HEK293 (cell line): ENCODE measurements around the gene ANKH.

Experiments
- CTCF ChIA-PET: fragments of 350-600 bp; formaldehyde crosslinking; extraction: SDS; loops from one replicate; lab custom pipeline; 2021; ENCODE audit warnings: antibody characterized with exemption; lab: Yijun Ruan, JAX
- POLR2A ChIA-PET: fragments of 300-600 bp; formaldehyde crosslinking; extraction: SDS; loops from one replicate; lab custom pipeline; 2020; ENCODE audit warnings: antibody characterized with exemption, inconsistent platforms; lab: Yijun Ruan, JAX
- H3K27ac ChIP-seq: fragments of 200-500 bp; sonication (Bioruptor generic); 2 replicates; pipeline ENCODE4 v1.5.1; 2014; ENCODE audit warnings: low read depth, low read length, control low read depth, inconsistent platforms; ENCODE audit errors: extremely low read depth
- H3K36me3 ChIP-seq, 2 experiments: fragments of 200-500 bp in 1 of 2; sonication (Bioruptor generic) in 1 of 2; 1 replicate in 1 of 2; 2 replicates in 1 of 2; pipeline ENCODE4 v1.5.1; 2014 to 2017; ENCODE audit warnings: inconsistent platforms in 2 of 2, low read length in 2 of 2; ENCODE audit not compliant: control insufficient read depth in 2 of 2, insufficient read depth in 1 of 2
- H3K4me1 ChIP-seq: fragments of 200-500 bp; sonication (Bioruptor generic); 2 replicates; pipeline ENCODE4 v1.5.1; 2014; ENCODE audit warnings: mild to moderate bottlenecking, low read length, inconsistent platforms; ENCODE audit not compliant: control insufficient read depth, insufficient read depth
- H3K4me3 ChIP-seq: 2 replicates; pipeline ENCODE4 v1.5.1; 2011; ENCODE audit warnings: low read depth, mild to moderate bottlenecking, control low read depth, low read length, moderate library complexity
- H3K9me3 ChIP-seq: fragments of 200-500 bp; sonication (Bioruptor generic); 2 replicates; pipeline ENCODE4 v1.5.1; 2014; ENCODE audit warnings: low read depth, low read length, inconsistent platforms; ENCODE audit not compliant: control insufficient read depth, insufficient read depth
- EGR2 ChIP-seq: fragments of 450-650 bp; formaldehyde crosslinking; IDR thresholded peaks from 2 replicates; pipeline ENCODE4 v1.5.1; 2016; ENCODE audit warnings: low read depth, missing biosample characterization, missing genetic modification characterization
- HIC1 ChIP-seq: fragments of 450-650 bp; formaldehyde crosslinking; IDR thresholded peaks from 2 replicates; pipeline ENCODE4 v1.5.1; 2016; ENCODE audit warnings: missing biosample characterization, missing genetic modification characterization
- OVOL3 ChIP-seq: fragments of 450-650 bp; formaldehyde crosslinking; IDR thresholded peaks from 2 replicates; pipeline ENCODE4 v1.5.1; 2016; ENCODE audit warnings: missing biosample characterization, missing genetic modification characterization
- SP3 ChIP-seq: fragments of 450-650 bp; formaldehyde crosslinking; IDR thresholded peaks from 2 replicates; pipeline ENCODE4 v1.5.1; 2016; ENCODE audit warnings: missing biosample characterization, missing genetic modification characterization
- ZBTB8A ChIP-seq: fragments of 450-650 bp; formaldehyde crosslinking; IDR thresholded peaks from 2 replicates; pipeline ENCODE4 v1.5.1; 2016; ENCODE audit warnings: missing biosample characterization, missing genetic modification characterization
- ZNF341 ChIP-seq: fragments of 450-650 bp; formaldehyde crosslinking; IDR thresholded peaks from 2 replicates; pipeline ENCODE4; 2016; ENCODE audit warnings: low read depth, missing biosample characterization, missing genetic modification characterization
- ZNF350 ChIP-seq: fragments of 450-650 bp; formaldehyde crosslinking; IDR thresholded peaks from 2 replicates; pipeline ENCODE4 v1.5.0; 2017; ENCODE audit warnings: missing biosample characterization, mild to moderate bottlenecking, missing genetic modification characterization
- ZNF394 ChIP-seq: fragments of 450-650 bp; formaldehyde crosslinking; IDR thresholded peaks from 2 replicates; pipeline ENCODE4 v1.5.1; 2016; ENCODE audit warnings: missing biosample characterization, missing genetic modification characterization, mild to moderate bottlenecking, moderate library complexity, borderline replicate concordance
- ZNF404 ChIP-seq: fragments of 450-650 bp; formaldehyde crosslinking; IDR thresholded peaks from 2 replicates; pipeline ENCODE4 v1.5.1; 2017; ENCODE audit warnings: missing biosample characterization, missing genetic modification characterization
- ZNF571 ChIP-seq: fragments of 450-650 bp; formaldehyde crosslinking; IDR thresholded peaks from 2 replicates; pipeline ENCODE4 v1.5.0; 2017; ENCODE audit warnings: missing biosample characterization, missing genetic modification characterization
- ZNF629 ChIP-seq: fragments of 450-650 bp; formaldehyde crosslinking; IDR thresholded peaks from 2 replicates; pipeline ENCODE4 v1.5.1; 2017; ENCODE audit warnings: missing biosample characterization, missing genetic modification characterization
- ZNF658 ChIP-seq: fragments of 450-650 bp; formaldehyde crosslinking; IDR thresholded peaks from 2 replicates; pipeline ENCODE4; 2016; ENCODE audit warnings: missing biosample characterization, missing genetic modification characterization
- ZNF692 ChIP-seq: fragments of 450-650 bp; formaldehyde crosslinking; IDR thresholded peaks from 2 replicates; pipeline ENCODE4 v1.5.1; 2016; ENCODE audit warnings: missing biosample characterization, missing genetic modification characterization
- ZNF707 ChIP-seq: fragments of 450-650 bp; formaldehyde crosslinking; IDR thresholded peaks from 2 replicates; pipeline ENCODE4 v1.5.1; 2016; ENCODE audit warnings: missing biosample characterization, missing genetic modification characterization
- ZSCAN30 ChIP-seq: fragments of 450-650 bp; IDR thresholded peaks from 2 replicates; pipeline ENCODE4 v1.5.1; 2018; ENCODE audit warnings: missing biosample characterization, mild to moderate bottlenecking, missing genetic modification characterization, moderate library complexity
- TF ChIP-seq, protein P1 (sequence below): fragments of 450-650 bp; formaldehyde crosslinking; IDR thresholded peaks from 2 replicates; pipeline ENCODE4 v1.5.1; 2016; ENCODE audit warnings: missing biosample characterization, missing genetic modification characterization
- TF ChIP-seq, protein P2 (sequence below): fragments of 450-650 bp; formaldehyde crosslinking; IDR thresholded peaks from 2 replicates; pipeline ENCODE4 v1.5.1; 2017; ENCODE audit warnings: missing biosample characterization, missing genetic modification characterization

ANKH gene

DNA sequence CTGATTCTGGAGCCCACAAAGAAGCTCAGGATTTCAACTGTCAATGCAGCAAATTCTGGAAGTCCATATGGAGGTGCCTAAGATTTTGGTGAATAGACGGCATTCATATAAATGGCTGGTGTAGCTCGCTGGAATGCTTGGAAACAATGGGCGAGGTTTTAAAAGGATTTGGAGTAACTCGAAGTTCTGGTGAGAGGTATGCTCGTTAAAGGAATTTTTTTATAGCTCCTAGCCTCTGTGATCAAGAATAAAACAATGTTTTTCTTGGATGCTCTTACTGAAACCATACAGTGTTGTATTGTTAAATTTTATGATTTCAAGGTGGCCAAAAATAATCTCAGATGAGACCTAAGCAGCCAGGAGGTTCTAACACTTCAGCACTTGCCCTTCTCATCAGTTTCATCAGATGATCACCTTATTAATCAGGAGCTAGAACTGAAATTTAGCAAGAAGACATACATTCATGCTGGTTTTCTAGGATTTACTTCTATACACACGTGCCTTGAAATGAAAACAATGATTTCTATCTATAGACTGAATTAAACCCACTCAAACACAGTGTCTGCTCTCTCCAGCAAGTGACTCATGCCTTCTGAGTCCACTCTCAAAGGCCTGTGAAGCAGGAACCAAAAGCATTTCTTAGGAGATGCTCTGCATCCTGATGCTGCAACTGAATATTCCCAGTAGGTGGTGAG is 127.8 kb downstream of the ANKH start (continued):
- TF ChIP-seq ZNF692: no peak
- TF ChIP-seq, protein P1, sequence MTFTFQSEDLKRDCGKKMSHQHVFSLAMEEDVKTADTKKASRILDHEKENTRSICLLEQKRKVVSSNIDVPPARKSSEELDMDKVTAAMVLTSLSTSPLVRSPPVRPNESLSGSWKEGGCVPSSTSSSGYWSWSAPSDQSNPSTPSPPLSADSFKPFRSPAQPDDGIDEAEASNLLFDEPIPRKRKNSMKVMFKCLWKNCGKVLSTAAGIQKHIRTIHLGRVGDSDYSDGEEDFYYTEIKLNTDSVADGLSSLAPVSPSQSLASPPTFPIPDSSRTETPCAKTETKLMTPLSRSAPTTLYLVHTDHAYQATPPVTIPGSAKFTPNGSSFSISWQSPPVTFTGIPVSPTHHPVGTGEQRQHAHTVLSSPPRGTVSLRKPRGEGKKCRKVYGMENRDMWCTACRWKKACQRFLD: no peak
- TF ChIP-seq, all 188 proteins: peak for 0

DNA sequence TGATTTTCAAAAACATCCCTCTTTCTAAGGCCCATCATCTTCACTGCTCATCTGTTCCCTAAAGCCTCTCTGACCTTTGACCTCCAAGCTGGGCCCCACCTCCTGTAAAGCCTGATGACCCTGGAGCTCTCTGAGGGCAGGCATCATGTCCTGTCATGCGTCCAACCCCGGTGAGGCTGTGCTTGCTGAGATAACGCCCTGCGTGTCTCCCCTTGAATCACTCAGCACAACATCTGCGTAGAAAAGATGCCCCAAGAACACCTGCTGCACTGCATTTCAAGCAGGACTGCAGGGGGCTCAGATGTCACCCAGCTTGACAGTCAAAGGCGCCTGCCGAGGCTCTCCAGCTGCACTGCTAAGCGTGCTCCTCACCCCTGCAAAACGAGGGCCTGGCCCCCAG is 129.1 kb downstream of the ANKH start:
- no peak for TF ChIP-seq ZBTB8A (tag by site-specific recombination)
- TF ChIP-seq ZNF394 (tag by site-specific recombination): no peak
- TF ChIP-seq EGR2 (tag by site-specific recombination): no peak
- TF ChIP-seq, protein P2, sequence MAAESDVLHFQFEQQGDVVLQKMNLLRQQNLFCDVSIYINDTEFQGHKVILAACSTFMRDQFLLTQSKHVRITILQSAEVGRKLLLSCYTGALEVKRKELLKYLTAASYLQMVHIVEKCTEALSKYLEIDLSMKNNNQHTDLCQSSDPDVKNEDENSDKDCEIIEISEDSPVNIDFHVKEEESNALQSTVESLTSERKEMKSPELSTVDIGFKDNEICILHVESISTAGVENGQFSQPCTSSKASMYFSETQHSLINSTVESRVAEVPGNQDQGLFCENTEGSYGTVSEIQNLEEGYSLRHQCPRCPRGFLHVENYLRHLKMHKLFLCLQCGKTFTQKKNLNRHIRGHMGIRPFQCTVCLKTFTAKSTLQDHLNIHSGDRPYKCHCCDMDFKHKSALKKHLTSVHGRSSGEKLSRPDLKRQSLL (tag by site-specific recombination): no peak
- TF ChIP-seq ZNF350 (tag by site-specific recombination): no peak
- TF ChIP-seq ZNF571 (tag by site-specific recombination): no peak
- TF ChIP-seq SP3 (tag by site-specific recombination): no peak
- TF ChIP-seq ZNF629 (tag by site-specific recombination): no peak
- TF ChIP-seq ZSCAN30: no peak
- no peak for TF ChIP-seq HIC1 (tag by site-specific recombination)
- TF ChIP-seq ZNF658 (tag by site-specific recombination): no peak
- no peak for TF ChIP-seq ZNF404 (tag by site-specific recombination)
- H3K4me3 ChIP-seq: no peak overlapping the region
- no peaks in the 10 kb centered on the region for H3K9me3 ChIP-seq
- no peak overlapping the region for H3K27ac ChIP-seq
- no peaks in the 10 kb centered on the region for H3K4me1 ChIP-seq
- peaks cover 0 to 22% of the 10 kb centered on the region in 2 experiments for H3K36me3 ChIP-seq
- POLR2A ChIA-PET: no interaction called here
- CTCF ChIA-PET: interaction anchor here (0.7 kb wide), 1 partner anchor 261 kb away, joined by 3 read pairs; no protein-coding TSS in a partner anchor

- Histone ChIP-seq H3K9me3 (no peaks in the 10 kb centered on the region), H3K4me1 (no peaks in the 10 kb centered on the region), H3K27ac (no peak overlapping the region), H3K36me3 (peaks cover 0 to 22% of the 10 kb centered on the region in 2 experiments), H3K4me3 (no peak overlapping the region)
- CTCF ChIA-PET: interaction anchor here (0.6 to 0.7 kb wide), 2 partner anchors 214 to 262 kb away, joined by 3 read pairs; no protein-coding TSS in a partner anchor
- TF ChIP-seq OVOL3 (tag by site-specific recombination): no peak
- 0 out of 2 replicates have a peak, but pooled peaks have one; percentile 33 for TF ChIP-seq ZNF341
- peak; percentile 76 for TF ChIP-seq ZNF707
- POLR2A ChIA-PET: no interaction called here
These were observed 129.7 kb downstream of the ANKH start for GRCh38 chr5:14741801-14742440.
